HG02763 (cell line): ENCODE results near the gene CABLES1.
"Not testable (repeated sequence)": the region's sequence is repeated elsewhere in the genome, so short reads cannot be mapped to it uniquely, and the experiment has no call there.

ENCODE experiments used
- ATAC-seq: cut with Tn5 transposase; IDR thresholded peaks from one replicate; pipeline ENCODE4 v1.9.1; 2021; ENCODE audit warnings: mild to moderate bottlenecking, moderate library complexity; ENCODE audit not compliant: unreplicated experiment

Gene CABLES1

GRCh38 chr18:23109163-23109562, 26.1 kb upstream of the CABLES1 start:
- not testable (repeated sequence) for ATAC-seq

- ATAC-seq = no peak
These were observed 21.7 kb upstream of the CABLES1 start for GRCh38 chr18:23113576-23113975.

- no peak for ATAC-seq
These were observed 21.0 kb upstream of the CABLES1 start for GRCh38 chr18:23114171-23114881.

- ATAC-seq = no peak
These were observed 20.4 kb upstream of the CABLES1 start for GRCh38 chr18:23114911-23115310.

- ATAC-seq = no peak
These were observed 19.6 kb upstream of the CABLES1 start for GRCh38 chr18:23115683-23116096.

GRCh38 chr18:23121133-23121532, 14.2 kb upstream of the CABLES1 start:
- no peak for ATAC-seq

- no peak for ATAC-seq
These were observed 12.7 kb upstream of the CABLES1 start for GRCh38 chr18:23122334-23123229.

GRCh38 chr18:23126376-23127056, 8.8 kb upstream of the CABLES1 start:
- ATAC-seq = no peak

GRCh38 chr18:23127090-23127489, 8.2 kb upstream of the CABLES1 start:
- ATAC-seq = no peak

- no peak for ATAC-seq
These were observed 5.8 kb upstream of the CABLES1 start for GRCh38 chr18:23129355-23130002.

- ATAC-seq = no peak
These were observed 3.5 kb upstream of the CABLES1 start for GRCh38 chr18:23131693-23132319.

GRCh38 chr18:23133860-23134779, 1.2 kb upstream of the CABLES1 start:
- ATAC-seq = peak; percentile 46

GRCh38 chr18:23135550-23136325, 453 bp downstream of the CABLES1 start:
- peak; percentile 2 for ATAC-seq

- no peak for ATAC-seq
These were observed 1.2 kb downstream of the CABLES1 start for GRCh38 chr18:23136326-23137096.

GRCh38 chr18:23137097-23137635, 1.9 kb downstream of the CABLES1 start:
- no peak for ATAC-seq

GRCh38 chr18:23137788-23138216, 2.5 kb downstream of the CABLES1 start:
- no peak for ATAC-seq

- ATAC-seq = no peak
These were observed 3.2 kb downstream of the CABLES1 start for GRCh38 chr18:23138471-23138870.
